CD4-positive, alpha-beta T cell (primary cell): ENCODE results near the gene METTL9. TPM values are rescaled to one million over a fixed set of nuclear protein-coding genes. Genes with fewer than 3 reads are reported as not detected.
A peak's percentile ranks its signal among the peaks of the same experiment; 100 is the strongest.

ENCODE experiments used
- ATAC-seq: fragments of 200-7000 bp; cut with Tn5 transposase; one replicate; pipeline ENCODE4 v1.10.0; 2022; ENCODE audit warnings: mild to moderate bottlenecking; ENCODE audit not compliant: poor library complexity
- CTCF ChIA-PET: fragments of 350-600 bp; sonication (Branson Sonifier 250); formaldehyde crosslinking; loops from one replicate; lab custom pipeline; 2021; ENCODE audit warnings: antibody characterized with exemption, inconsistent platforms; lab: Charles Lee
- POLR2A ChIA-PET: fragments of 350-600 bp; sonication (Branson Sonifier 250); formaldehyde crosslinking; loops from one replicate; lab custom pipeline; 2021; ENCODE audit warnings: antibody characterized with exemption, inconsistent platforms; lab: Charles Lee
- DNase-seq, 14 experiments: peaks; one replicate each; pipeline ENCODE4 v3.0.0-alpha.2; 2013 to 2020; ENCODE audit warnings: mixed read lengths in 2 of 14
- H3K27ac ChIP-seq, 2 donors: one replicate each; pipeline versions ENCODE4 v1.5.1 to v1.7.0; 2013; ENCODE audit warnings: low read length in 2 of 2, low read depth in 1 of 2, mild to moderate bottlenecking in 1 of 2
- H3K27me3 ChIP-seq, 2 experiments: 1 replicate in 1 of 2; 2 replicates in 1 of 2; pipeline versions ENCODE4 v1.6.1 to v1.7.0; 2013; ENCODE audit warnings: low read length in 2 of 2, control low read depth in 1 of 2, mild to moderate bottlenecking in 1 of 2, moderate library complexity in 1 of 2; ENCODE audit not compliant: insufficient read depth in 2 of 2, control insufficient read depth in 1 of 2
- H3K36me3 ChIP-seq: one replicate; pipeline ENCODE4 v1.6.1; 2013; ENCODE audit warnings: low read length, control low read depth; ENCODE audit not compliant: insufficient read depth
- H3K4me1 ChIP-seq: one replicate; pipeline ENCODE4 v1.6.1; 2013; ENCODE audit warnings: low read length, control low read depth; ENCODE audit not compliant: insufficient read depth
- H3K4me3 ChIP-seq: one replicate; pipeline ENCODE4 v1.5.1; 2013; ENCODE audit warnings: mild to moderate bottlenecking, low read length, moderate library complexity
- H3K9me3 ChIP-seq, 2 experiments: 1 replicate in 1 of 2; 2 replicates in 1 of 2; pipeline versions ENCODE4 v1.6.1 to v1.7.0; 2013; ENCODE audit warnings: low read length in 2 of 2, mild to moderate bottlenecking in 2 of 2, control low read depth in 1 of 2, moderate library complexity in 1 of 2; ENCODE audit not compliant: control insufficient read depth in 1 of 2, insufficient read depth in 1 of 2
- H3K27ac Mint-ChIP-seq: one replicate; pipeline ENCODE4 v1.8.0; 2020; ENCODE audit warnings: mixed read lengths
- H3K27me3 Mint-ChIP-seq: one replicate; pipeline ENCODE4 v1.8.0; 2021; ENCODE audit warnings: mixed read lengths
- H3K36me3 Mint-ChIP-seq: one replicate; pipeline ENCODE4 v1.8.0; 2021; ENCODE audit warnings: low read depth, mixed read lengths
- H3K4me1 Mint-ChIP-seq: one replicate; pipeline ENCODE4 v1.8.0; 2021; ENCODE audit warnings: low read depth, mixed read lengths
- H3K4me3 Mint-ChIP-seq: one replicate; pipeline ENCODE4 v1.8.0; 2020; ENCODE audit warnings: mild to moderate bottlenecking, mixed read lengths
- H3K9me3 Mint-ChIP-seq: one replicate; pipeline ENCODE4 v1.8.0; 2020; ENCODE audit warnings: mixed read lengths
- intact Hi-C, 2 experiments: fragments of 100-400 bp; cut with DNase I in 1 of 2; cut with micrococcal nuclease in 1 of 2; formaldehyde crosslinking; loops; one replicate each; pipeline versions ENCODE4 v1.15.1 to v1.9.0; 2023 to 2025; cut with DNase I, micrococcal nuclease
- total RNA-seq, 174 experiments: library from RNA in 2 of 174; stranded (reverse) in 2 of 174; gene quantifications; one replicate each; pipeline ENCODE4 v1.2.3 and lab custom pipeline; 2021 to 2026
- TF ChIP-seq, protein P1 (sequence below): fragments of 200-600 bp; IDR thresholded peaks from one replicate; pipeline ENCODE4 v1.8.0; 2022; ENCODE audit warnings: antibody characterized with exemption, mild to moderate bottlenecking

Gene METTL9
- total RNA-seq, 2 experiments from 2014 or later: 78.4 to 86.7 TPM

DNA sequence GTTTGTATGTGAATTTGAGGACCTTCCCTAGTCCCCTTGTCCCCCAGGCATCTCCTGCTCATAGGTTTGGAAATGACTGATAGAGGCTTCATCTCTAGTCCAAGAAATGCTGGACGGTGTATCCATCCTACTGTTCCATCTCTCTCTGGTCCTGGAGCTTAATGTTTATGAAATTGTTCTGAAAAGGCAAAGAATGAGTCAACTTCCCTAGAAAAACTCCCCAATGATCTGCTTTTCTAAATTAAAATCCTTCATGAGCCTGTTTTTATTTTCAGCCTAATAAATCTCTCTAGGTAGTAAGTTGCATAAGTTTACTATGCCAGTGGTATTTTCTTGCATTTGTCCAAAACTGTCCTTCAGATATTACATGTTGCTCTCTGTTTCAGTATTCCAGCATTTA lies 55.1 kb downstream of the METTL9 start:
- TF ChIP-seq, protein P1, sequence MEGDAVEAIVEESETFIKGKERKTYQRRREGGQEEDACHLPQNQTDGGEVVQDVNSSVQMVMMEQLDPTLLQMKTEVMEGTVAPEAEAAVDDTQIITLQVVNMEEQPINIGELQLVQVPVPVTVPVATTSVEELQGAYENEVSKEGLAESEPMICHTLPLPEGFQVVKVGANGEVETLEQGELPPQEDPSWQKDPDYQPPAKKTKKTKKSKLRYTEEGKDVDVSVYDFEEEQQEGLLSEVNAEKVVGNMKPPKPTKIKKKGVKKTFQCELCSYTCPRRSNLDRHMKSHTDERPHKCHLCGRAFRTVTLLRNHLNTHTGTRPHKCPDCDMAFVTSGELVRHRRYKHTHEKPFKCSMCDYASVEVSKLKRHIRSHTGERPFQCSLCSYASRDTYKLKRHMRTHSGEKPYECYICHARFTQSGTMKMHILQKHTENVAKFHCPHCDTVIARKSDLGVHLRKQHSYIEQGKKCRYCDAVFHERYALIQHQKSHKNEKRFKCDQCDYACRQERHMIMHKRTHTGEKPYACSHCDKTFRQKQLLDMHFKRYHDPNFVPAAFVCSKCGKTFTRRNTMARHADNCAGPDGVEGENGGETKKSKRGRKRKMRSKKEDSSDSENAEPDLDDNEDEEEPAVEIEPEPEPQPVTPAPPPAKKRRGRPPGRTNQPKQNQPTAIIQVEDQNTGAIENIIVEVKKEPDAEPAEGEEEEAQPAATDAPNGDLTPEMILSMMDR: no peak
- Histone ChIP-seq H3K27me3 (no peaks in the 10 kb centered on the region), H3K27ac (no peak overlapping the region), H3K36me3 (peaks cover 17% of the 10 kb centered on the region), H3K9me3 (no peaks in the 10 kb centered on the region), H3K4me1 (peaks cover 29% of the 10 kb centered on the region), H3K4me3 (no peak overlapping the region)
- Mint-ChIP-seq H3K9me3 (no peaks in the 10 kb centered on the region), H3K27me3 (no peaks in the 10 kb centered on the region), H3K4me3 (no peak overlapping the region), H3K27ac (no peak overlapping the region), H3K36me3 (peaks cover 37% of the 10 kb centered on the region), H3K4me1 (peaks cover 35% of the 10 kb centered on the region)
- POLR2A ChIA-PET: no interaction called here
- intact Hi-C loops: no loop called here
- DNase-seq (no peak), ATAC-seq (no peak)
- CTCF ChIA-PET: interaction anchor here (1.5 kb wide), 1 partner anchor 55 kb away, joined by 5 read pairs; no protein-coding TSS in a partner anchor

DNA sequence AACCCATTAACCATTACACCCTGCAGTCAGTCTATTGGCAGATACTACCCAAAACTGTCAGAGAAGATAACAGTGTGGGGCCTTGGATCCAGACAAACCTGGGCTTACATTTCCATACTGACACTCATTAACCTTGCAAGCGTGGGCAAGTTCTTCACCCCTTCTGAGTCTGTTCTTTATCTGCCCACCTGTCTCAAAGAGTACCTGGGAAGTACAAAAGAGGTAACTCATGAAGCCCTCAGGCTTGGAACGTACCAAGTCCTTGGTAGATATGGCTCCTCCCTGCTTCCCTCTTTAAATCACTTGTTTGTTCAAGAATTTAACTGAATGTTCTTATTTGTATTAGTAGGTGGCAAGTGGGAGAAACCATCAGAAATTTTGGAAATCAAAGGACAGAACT lies 55.5 kb downstream of the METTL9 start:
- ChIA-PET CTCF (interaction anchor here (1.5 kb wide), 1 partner anchor 54 kb away, joined by 5 read pairs; no protein-coding TSS in a partner anchor), POLR2A (no interaction called here)
- H3K9me3 Mint-ChIP-seq: no peaks in the 10 kb centered on the region
- Histone ChIP-seq H3K9me3 (no peaks in the 10 kb centered on the region), H3K4me1 (peaks cover 26% of the 10 kb centered on the region), H3K27me3 (no peaks in the 10 kb centered on the region), H3K4me3 (no peak overlapping the region), H3K27ac (no peak overlapping the region), H3K36me3 (peaks cover 17% of the 10 kb centered on the region)
- H3K27ac Mint-ChIP-seq: no peak overlapping the region
- TF ChIP-seq, protein P1: no peak
- H3K4me3 Mint-ChIP-seq: no peak overlapping the region
- H3K36me3 Mint-ChIP-seq: peaks cover 37% of the 10 kb centered on the region
- DNase-seq: no peak
- intact Hi-C loops: loop anchor here (5.0 kb wide), 2 partner anchors 147 to 292 kb away; no protein-coding TSS in a partner anchor
- ATAC-seq: no peak
- H3K27me3 Mint-ChIP-seq: no peaks in the 10 kb centered on the region
- H3K4me1 Mint-ChIP-seq: peaks cover 38% of the 10 kb centered on the region

DNA sequence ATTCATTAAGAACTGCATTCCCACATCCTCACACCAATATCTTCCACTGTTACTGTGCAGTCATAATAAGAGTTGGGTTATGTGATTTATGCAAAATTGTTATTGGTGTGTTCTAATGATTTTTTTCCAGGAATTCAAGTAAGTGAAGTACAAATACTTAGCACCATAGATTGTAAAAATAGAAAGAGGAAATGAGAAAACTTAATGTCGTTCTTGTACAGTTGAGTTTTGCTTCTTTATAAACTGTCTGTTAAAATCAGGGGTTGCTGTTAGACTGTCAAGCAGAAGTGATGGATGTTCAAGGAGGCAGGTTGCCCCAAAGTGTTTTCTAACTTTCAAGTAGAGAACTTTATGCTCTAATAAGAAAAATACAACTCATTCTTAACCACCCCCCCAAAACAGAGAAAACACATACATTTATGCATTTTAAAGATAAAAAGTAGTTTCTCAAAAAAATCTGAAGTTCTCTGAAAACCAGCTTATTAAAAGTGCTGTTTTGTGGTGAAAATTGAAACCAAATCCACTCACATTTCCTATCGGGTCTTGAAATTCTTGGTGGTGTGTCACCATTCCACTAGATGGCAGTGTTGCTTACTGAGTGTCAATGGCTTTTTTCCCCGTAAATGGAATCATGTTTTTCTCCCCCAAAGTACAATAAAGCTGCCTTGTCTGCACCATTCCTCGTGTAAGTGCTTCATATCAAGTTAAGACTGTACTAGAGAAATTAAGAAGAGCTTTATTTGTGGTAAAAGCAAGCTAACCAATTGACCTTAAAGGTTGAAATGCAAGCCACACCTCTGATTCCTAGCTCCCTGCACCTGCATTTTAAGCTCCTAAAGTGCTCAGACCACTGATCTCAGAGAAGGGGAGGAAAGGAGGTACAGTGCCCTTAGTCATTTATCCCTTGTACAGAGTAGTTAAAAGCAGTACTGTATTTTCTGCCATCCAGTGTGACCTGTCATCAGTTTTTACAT lies 57.7 kb downstream of the METTL9 start:
- no peak overlapping the region for H3K4me3 Mint-ChIP-seq
- no peaks in the 10 kb centered on the region for H3K27me3 ChIP-seq
- intact Hi-C loops: loop anchor here (1.0 to 5.0 kb wide), 3 partner anchors 51 to 290 kb away; no protein-coding TSS in a partner anchor
- peaks cover 37% of the 10 kb centered on the region for H3K36me3 Mint-ChIP-seq
- peaks cover 51% of the 10 kb centered on the region for H3K4me1 Mint-ChIP-seq
- TF ChIP-seq, protein P1: peak; percentile 91
- H3K36me3 ChIP-seq: peaks cover 17% of the 10 kb centered on the region
- ChIA-PET POLR2A (interaction anchor here (0.6 to 1.9 kb wide), 6 partner anchors 11 to 1421 kb away, joined by 3 to 15 read pairs (median 4); no protein-coding TSS in a partner anchor), CTCF (interaction anchor here (0.6 to 2.8 kb wide), 27 partner anchors 12 to 549 kb away, joined by 3 to 90 read pairs (median 5); partner anchors contain the start of gene EEF2K)
- peak; percentile 22 for ATAC-seq
- H3K27ac Mint-ChIP-seq: peak overlapping the region; percentile 72
- peak in 8 of 14 experiments; percentile 28 to 83 (median 52) for DNase-seq
- no peak overlapping the region for H3K27ac ChIP-seq
- H3K9me3 Mint-ChIP-seq: no peaks in the 10 kb centered on the region
- H3K4me3 ChIP-seq: no peak overlapping the region
- no peaks in the 10 kb centered on the region for H3K27me3 Mint-ChIP-seq
- peaks cover 25% of the 10 kb centered on the region for H3K4me1 ChIP-seq
- H3K9me3 ChIP-seq: no peaks in the 10 kb centered on the region
